Kidney epithelial cell (primary cell): ENCODE data around the gene N4BP3. TPM values are rescaled to one million over a fixed set of nuclear protein-coding genes. Genes with fewer than 3 reads are reported as not detected.
"Not testable (repeated sequence)": the region's sequence is repeated elsewhere in the genome, so short reads cannot be mapped to it uniquely, and the experiment has no call there.

ENCODE experiments used
- DNase-seq: peaks from one replicate; pipeline ENCODE4 v3.0.0-alpha.2; 2010; ENCODE audit warnings: low read depth
- H3K27me3 ChIP-seq: 2 replicates; pipeline ENCODE4 v1.6.0; 2011; ENCODE audit warnings: low read length; ENCODE audit not compliant: control insufficient read depth, insufficient read depth
- H3K36me3 ChIP-seq: 2 replicates; pipeline ENCODE4 v1.5.1; 2011; ENCODE audit warnings: low read length; ENCODE audit not compliant: control insufficient read depth, insufficient read depth
- H3K4me3 ChIP-seq: 2 replicates; pipeline ENCODE4 v1.5.1; 2011; ENCODE audit warnings: low read depth, mild to moderate bottlenecking, control low read depth, low read length
- CTCF ChIP-seq: IDR thresholded peaks from 2 replicates; pipeline ENCODE4 v1.5.1; 2011; ENCODE audit warnings: mild to moderate bottlenecking, moderate library complexity, low read length, control low read depth, inconsistent platforms; ENCODE audit not compliant: insufficient read depth, poor library complexity, severe bottlenecking
- total RNA-seq: library from RNA; depleted of rRNA; stranded (reverse); fragments of >200 nt; gene quantifications from 2 replicates; pipeline ENCODE4 v1.2.3, GENCODE V29; 2015

Gene N4BP3
- total RNA-seq, 1 donor from 2014 or later = 6.8 TPM

DNA sequence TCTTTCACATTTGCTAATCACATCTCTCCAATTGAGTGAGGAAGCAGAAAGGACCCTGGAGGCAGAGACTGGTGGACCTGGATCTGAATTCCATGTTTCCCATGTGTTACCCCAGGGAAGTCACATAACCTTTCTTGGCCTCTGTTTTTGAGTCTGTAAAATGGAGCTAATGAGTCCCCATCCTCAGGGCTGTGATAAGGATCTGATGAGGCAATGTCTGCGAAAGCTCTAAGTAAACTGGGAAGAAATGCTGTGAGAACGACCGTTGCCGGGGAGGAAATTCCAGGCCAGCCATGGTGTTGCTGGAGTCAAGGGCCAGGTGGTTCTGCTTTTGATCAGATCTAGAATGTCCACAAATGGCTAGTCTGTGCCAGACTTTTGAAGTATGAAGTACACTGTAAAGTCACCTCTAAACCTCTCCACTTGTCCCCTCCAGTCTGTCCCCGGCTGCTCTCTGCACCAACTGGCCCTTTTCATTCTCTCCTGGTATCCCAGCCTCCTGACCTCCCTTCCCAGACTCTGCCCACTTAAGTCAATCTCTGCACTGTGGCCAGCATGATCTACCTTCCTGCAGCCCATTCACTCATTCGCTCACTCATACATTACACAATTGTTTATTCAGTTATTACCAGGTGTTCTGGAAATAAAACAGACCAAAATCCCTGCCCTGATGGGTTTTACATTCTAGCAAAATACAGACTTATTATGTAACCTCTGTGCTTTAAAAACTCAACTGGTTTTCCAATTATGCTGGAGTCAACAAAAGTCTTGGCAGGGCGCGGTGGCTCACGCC is 32.5 kb upstream of the N4BP3 start:
- DNase-seq = no peak
- Histone ChIP-seq H3K4me3 (no peak overlapping the region), H3K27me3 (peaks cover 10% of the 10 kb centered on the region), H3K36me3 (no peaks in the 10 kb centered on the region)
- TF ChIP-seq CTCF = no peak

DNA sequence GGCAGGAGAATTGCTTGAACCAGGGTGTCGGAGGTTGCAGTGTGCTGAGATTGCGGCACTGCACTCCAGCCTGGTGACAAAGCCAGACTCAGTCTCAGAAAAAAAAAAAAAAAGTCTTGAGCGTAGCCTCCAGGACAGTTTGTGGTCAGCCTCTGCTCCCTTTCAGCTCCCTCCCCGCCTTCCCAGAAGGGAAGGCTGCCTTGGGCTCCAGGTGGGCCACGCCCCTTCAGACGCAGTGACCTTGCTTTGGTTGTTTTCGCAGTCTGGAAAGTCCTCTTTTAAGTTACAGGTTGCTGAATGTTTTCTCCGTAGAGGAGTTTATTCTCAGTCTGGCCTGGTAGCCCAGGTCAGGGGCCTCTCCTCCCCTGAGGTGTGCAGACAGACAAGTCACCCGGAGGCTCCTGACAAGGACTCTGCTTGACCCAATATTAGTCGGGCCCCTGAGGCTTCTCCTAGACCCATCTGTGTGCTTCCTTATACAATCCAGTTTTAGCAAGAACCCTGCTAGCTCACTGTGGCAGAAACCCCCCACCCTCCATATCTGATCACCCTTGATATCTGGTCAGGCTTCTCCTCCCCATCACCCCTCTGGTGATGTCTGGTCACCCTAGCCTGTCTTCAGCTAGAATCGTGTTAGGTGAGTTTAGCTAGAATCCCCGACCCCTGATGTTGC is 31.6 kb upstream of the N4BP3 start:
- DNase-seq = no peak
- peaks cover 10% of the 10 kb centered on the region for H3K27me3 ChIP-seq

GRCh38 chr5:178083922-178084321 is 29.4 kb upstream of the N4BP3 start:
- H3K4me3 ChIP-seq = no peak overlapping the region
- peaks cover 10% of the 10 kb centered on the region for H3K27me3 ChIP-seq
- TF ChIP-seq CTCF = no peak
- DNase-seq = no peak
- H3K36me3 ChIP-seq = no peaks in the 10 kb centered on the region

More for the DNA sequence above, 31.6 kb upstream of the N4BP3 start:
- Histone ChIP-seq H3K36me3 (no peaks in the 10 kb centered on the region), H3K4me3 (no peak overlapping the region)
- TF ChIP-seq CTCF = no peak

DNA sequence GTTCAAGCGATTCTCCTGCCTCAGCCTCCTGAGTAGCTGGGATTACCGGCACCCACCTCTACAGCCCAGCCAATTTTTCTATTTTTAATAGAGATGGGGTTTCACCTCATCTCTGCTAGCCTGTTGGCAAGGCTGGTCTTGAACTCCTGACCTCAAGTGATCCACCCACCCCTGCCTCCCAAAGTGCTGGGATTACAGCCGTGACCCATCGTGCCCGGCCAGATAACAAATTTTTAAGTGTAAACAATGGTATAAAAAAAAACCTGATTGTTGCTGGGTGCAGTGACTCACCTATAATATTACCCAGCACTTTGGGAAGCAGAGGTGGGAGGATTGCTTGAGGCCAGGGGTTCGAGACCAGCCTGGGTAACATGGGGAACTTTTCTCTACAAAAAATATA is 28.0 kb upstream of the N4BP3 start:
- TF ChIP-seq CTCF = no peak
- DNase-seq = no peak
- H3K36me3 ChIP-seq = no peaks in the 10 kb centered on the region
- peaks cover 5% of the 10 kb centered on the region for H3K27me3 ChIP-seq
- H3K4me3 ChIP-seq = no peak overlapping the region

GRCh38 chr5:178086266-178086665 is 27.1 kb upstream of the N4BP3 start:
- Histone ChIP-seq H3K27me3 (peaks cover 5% of the 10 kb centered on the region), H3K36me3 (no peaks in the 10 kb centered on the region), H3K4me3 (no peak overlapping the region)
- DNase-seq = no peak
- no peak for TF ChIP-seq CTCF

- not testable (repeated sequence) for H3K27me3 ChIP-seq, H3K36me3 ChIP-seq, H3K4me3 ChIP-seq, DNase-seq
Observed at GRCh38 chr5:178087199-178087598, 26.1 kb upstream of the N4BP3 start.
